Tibial artery (tissue), 4 donors: ENCODE results near the gene CAPZB.
"Not testable (repeated sequence)": the region's sequence is repeated elsewhere in the genome, so short reads cannot be mapped to it uniquely, and the experiment has no call there.

Experiments used
- DNase-seq, 2 donors: peaks; one replicate each; pipeline ENCODE4 v3.0.0-alpha.2; 2019
- H3K27ac ChIP-seq, 2 donors: fragments of 200-600 bp; sonication (generic) in 1 of 2; 1 replicate in 1 of 2; 2 replicates in 1 of 2; pipeline ENCODE4 v1.5.1; 2018 to 2019; ENCODE audit warnings: mild to moderate bottlenecking in 1 of 2
- H3K27me3 ChIP-seq, 2 donors: fragments of 200-600 bp; sonication (generic) in 1 of 2; one replicate each; pipeline versions ENCODE4 v1.5.1 to v1.6.0; 2016 to 2019
- H3K36me3 ChIP-seq, 3 donors: fragments of 200-600 bp; sonication (generic) in 2 of 3; one replicate each; pipeline ENCODE4 v1.5.1; 2016 to 2019; ENCODE audit warnings: mild to moderate bottlenecking in 2 of 3
- H3K4me1 ChIP-seq, 4 donors: fragments of 200-600 bp; sonication (generic) in 2 of 4; 1 replicate in 3 of 4; 2 replicates in 1 of 4; pipeline ENCODE4 v1.5.1; 2016 to 2019
- H3K4me3 ChIP-seq, 2 donors: fragments of 200-600 bp; sonication (generic) in 1 of 2; 1 replicate in 1 of 2; 2 replicates in 1 of 2; pipeline ENCODE4 v1.5.1; 2018 to 2019; ENCODE audit warnings: mild to moderate bottlenecking in 2 of 2
- H3K9me3 ChIP-seq, 3 donors: fragments of 200-600 bp; sonication (generic) in 1 of 3; one replicate each; pipeline ENCODE4 v1.5.1; 2016 to 2019
- intact Hi-C: fragments of 100-400 bp; cut with DNase I; formaldehyde crosslinking; loops from one replicate; pipeline ENCODE4 v1.15.0; 2023; ENCODE audit warnings: low total_unique reads
- TF ChIP-seq, protein P1 (sequence below), 2 experiments: fragments of 200-600 bp in 1 of 2; fragments of 450-650 bp in 1 of 2; IDR thresholded peaks; one replicate each; pipeline ENCODE4 v1.5.1; 2017 to 2019; ENCODE audit warnings: antibody characterized with exemption in 2 of 2, mild to moderate bottlenecking in 1 of 2, moderate library complexity in 1 of 2

The CAPZB gene

DNA sequence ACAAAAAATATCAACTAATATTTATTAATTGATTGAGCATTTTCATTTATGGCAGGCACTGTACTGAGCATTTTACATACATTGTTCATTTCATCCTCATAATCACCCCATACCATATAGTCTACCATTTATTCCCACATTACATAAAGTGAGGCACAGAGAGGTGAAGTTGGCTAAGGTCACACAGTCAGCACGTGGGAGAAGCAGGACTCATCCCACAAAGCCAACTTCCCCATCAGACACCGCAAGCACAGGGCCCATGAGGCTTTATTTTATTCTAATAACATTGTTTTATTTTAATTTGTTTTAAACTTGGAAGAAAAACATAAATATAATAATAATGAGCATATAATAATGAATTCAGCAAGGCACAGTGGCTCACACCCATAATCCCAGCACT is 43.1 kb upstream of the CAPZB start:
- TF ChIP-seq, protein P1, sequence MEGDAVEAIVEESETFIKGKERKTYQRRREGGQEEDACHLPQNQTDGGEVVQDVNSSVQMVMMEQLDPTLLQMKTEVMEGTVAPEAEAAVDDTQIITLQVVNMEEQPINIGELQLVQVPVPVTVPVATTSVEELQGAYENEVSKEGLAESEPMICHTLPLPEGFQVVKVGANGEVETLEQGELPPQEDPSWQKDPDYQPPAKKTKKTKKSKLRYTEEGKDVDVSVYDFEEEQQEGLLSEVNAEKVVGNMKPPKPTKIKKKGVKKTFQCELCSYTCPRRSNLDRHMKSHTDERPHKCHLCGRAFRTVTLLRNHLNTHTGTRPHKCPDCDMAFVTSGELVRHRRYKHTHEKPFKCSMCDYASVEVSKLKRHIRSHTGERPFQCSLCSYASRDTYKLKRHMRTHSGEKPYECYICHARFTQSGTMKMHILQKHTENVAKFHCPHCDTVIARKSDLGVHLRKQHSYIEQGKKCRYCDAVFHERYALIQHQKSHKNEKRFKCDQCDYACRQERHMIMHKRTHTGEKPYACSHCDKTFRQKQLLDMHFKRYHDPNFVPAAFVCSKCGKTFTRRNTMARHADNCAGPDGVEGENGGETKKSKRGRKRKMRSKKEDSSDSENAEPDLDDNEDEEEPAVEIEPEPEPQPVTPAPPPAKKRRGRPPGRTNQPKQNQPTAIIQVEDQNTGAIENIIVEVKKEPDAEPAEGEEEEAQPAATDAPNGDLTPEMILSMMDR (IDR thresholded peaks at IDR 0.05) = no peak
- intact Hi-C loops = no loop called here
- Histone ChIP-seq H3K4me1 (peaks cover 0 to 10% (median 4%) of the 10 kb centered on the region in 4 donors), H3K36me3 (no peaks in the 10 kb centered on the region), H3K27me3 (no peaks in the 10 kb centered on the region), H3K9me3 (no peaks in the 10 kb centered on the region), H3K4me3 (no peak overlapping the region), H3K27ac (no peak overlapping the region)
- DNase-seq = no peak

DNA sequence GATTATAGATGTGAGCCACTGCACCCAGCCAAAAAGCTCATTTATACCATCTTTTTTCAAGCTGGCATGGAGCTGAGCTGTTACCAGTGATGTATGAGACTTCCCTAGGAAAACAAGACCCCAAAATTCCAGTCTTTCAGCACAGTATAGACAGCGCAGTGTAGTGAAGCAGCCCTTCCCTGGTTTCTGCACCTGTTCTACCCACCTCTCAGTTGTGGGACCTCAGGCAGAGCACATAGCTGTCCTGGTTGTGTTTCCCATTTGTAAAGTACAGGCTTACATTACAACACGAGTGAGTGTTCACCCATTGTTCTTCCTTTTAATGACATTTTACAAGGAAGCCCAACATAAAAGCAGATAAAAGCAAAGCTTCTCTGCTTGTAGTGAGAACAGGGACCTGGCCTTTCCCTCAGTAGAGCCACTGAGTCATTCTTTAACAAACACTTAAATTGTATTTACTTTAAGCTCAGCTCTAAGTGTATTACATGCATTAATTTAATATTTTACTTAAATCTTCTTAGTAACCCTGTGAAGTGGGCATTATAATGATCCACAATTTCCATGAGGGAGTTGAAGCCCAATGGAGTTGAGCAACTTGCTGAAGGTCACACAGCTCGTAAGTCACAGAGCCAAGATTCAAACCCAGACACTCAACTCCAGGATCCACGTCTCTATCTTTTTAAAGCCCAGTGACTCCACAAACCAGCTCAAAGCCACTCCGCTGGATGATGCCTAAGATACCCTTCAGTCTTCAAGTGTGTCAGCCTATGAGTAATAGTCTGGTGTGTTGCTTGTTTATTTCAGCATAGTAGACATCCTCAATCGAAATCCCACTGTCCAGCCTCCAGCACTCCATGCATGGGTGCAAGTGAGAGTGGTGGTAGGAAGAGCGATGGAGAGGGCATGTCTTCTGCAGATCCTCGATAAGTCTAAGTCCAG is 40.5 kb upstream of the CAPZB start:
- intact Hi-C loops = no loop called here
- Histone ChIP-seq H3K4me3 (no peak overlapping the region), H3K4me1 (peaks cover 0 to 10% (median 4%) of the 10 kb centered on the region in 4 donors), H3K27ac (no peak overlapping the region), H3K27me3 (no peaks in the 10 kb centered on the region), H3K36me3 (no peaks in the 10 kb centered on the region), H3K9me3 (no peaks in the 10 kb centered on the region)
- TF ChIP-seq, protein P1 (IDR thresholded peaks at IDR 0.05) = no peak
- DNase-seq = no peak

DNA sequence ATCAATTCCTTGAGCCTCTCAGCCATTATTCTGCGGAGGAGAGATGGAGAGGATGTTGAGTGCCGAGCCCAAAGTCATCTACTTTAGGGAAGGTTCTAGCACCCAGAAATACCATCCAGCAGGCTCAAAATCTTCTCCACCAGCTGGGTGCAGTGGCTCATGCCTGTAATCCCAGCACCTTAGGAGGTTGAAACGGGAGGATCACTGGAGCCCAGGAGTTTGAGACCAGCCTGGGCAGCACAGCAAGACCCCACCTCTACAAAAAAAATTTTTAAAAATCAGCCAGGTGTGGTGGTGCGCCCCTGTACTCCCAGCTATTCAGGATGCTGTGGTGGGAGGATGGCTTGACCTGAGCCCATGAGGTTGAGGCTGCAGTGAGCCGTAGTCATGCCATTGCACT is 39.5 kb upstream of the CAPZB start:
- H3K9me3 ChIP-seq = no peaks in the 10 kb centered on the region
- no peak for DNase-seq
- H3K4me3 ChIP-seq = no peak overlapping the region
- H3K27me3 ChIP-seq = no peaks in the 10 kb centered on the region
- H3K4me1 ChIP-seq = peaks cover 0 to 4% (median 2%) of the 10 kb centered on the region in 4 donors
- H3K36me3 ChIP-seq = no peaks in the 10 kb centered on the region
- TF ChIP-seq, protein P1 (IDR thresholded peaks at IDR 0.05) = no peak
- no peak overlapping the region for H3K27ac ChIP-seq
- intact Hi-C loops = no loop called here

DNA sequence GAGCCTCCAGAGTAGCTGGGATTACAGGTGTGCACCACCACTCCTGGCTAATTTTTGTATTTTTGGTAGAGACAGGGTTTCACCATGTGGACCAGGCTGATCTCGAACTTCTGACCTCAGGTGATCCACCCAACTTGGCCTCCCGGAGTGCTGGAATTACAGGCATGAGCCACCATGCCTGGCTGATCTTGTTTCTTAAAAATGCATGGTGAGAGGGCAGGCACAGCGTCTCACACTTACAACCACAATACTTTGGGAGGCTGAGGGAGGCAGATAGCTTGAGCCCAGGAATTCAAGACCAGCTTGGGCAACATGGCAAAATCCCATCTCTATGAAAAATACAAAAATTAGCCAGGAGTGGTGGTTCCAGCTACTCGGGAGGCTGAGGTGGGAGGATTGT is 37.2 kb upstream of the CAPZB start:
- H3K36me3 ChIP-seq, H3K9me3 ChIP-seq, H3K27ac ChIP-seq, DNase-seq, H3K27me3 ChIP-seq, intact Hi-C loops, H3K4me1 ChIP-seq, H3K4me3 ChIP-seq: not testable (repeated sequence)

DNA sequence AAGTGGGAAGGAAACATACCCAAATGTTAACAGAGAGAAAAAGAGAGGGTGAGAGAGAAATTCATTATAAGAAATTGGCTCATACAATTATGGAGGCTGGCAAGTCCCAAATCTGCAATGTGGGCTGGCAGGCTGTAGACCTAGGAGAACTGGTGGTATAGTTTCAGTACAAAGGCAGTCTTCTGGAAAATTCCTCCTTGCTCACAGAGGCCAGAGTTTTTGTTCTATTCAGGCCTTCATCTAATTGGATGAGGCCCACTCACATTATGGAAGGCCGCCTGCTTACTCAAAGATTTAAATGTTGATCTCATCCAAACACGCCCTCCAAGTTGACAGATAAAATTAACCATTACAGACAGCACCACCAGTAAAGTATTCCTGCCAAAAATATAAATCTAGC is 36.1 kb upstream of the CAPZB start:
- Histone ChIP-seq H3K27me3 (no peaks in the 10 kb centered on the region), H3K4me1 (no peaks in the 10 kb centered on the region), H3K4me3 (no peak overlapping the region), H3K36me3 (no peaks in the 10 kb centered on the region), H3K9me3 (no peaks in the 10 kb centered on the region), H3K27ac (no peak overlapping the region)
- TF ChIP-seq, protein P1 (IDR thresholded peaks at IDR 0.05) = no peak
- no peak for DNase-seq
- intact Hi-C loops = no loop called here

DNA sequence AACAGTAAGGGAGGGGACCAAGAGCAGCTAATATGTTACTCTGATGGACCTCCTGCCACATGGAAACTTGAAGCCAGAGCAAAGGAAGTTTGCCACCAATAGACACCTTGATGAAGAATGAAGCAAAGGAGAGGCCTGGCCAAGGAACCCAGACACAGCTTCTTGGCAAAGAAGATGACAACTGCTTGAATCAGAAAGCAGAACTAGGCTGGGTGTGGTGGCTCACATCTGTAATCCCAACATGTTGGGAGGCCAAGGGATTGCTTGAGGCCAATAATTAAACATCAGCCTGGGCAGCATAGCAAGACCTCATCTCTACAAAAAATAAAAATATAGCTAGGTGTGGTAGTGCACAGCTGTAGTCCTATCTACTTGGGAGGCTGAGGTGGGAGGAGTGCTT is 31.7 kb upstream of the CAPZB start:
- intact Hi-C loops = no loop called here
- H3K4me3 ChIP-seq = no peak overlapping the region

More for the DNA sequence above, 31.7 kb upstream of the CAPZB start:
- TF ChIP-seq, protein P1 (IDR thresholded peaks at IDR 0.05) = no peak
- Histone ChIP-seq H3K27me3 (no peaks in the 10 kb centered on the region), H3K4me1 (peaks cover 0 to 15% (median 4%) of the 10 kb centered on the region in 4 donors), H3K27ac (no peak overlapping the region), H3K9me3 (no peaks in the 10 kb centered on the region), H3K36me3 (no peaks in the 10 kb centered on the region)
- DNase-seq = no peak
